WERI-Rb-1 (cell line): ENCODE measurements around the gene RAC2.

Experiments
- DNase-seq: peaks from one replicate; pipeline ENCODE4 v3.0.0-alpha.2; 2020
- H3K27ac ChIP-seq: fragments of 250-450 bp; sonication (Bioruptor Pico); 2 replicates; pipeline ENCODE4 v1.5.1; 2020; ENCODE audit warnings: mild to moderate bottlenecking, moderate library complexity
- H3K27me3 ChIP-seq: fragments of 250-450 bp; sonication (Bioruptor Pico); 2 replicates; pipeline ENCODE4 v1.5.1; 2021; ENCODE audit warnings: mild to moderate bottlenecking, low read depth, moderate library complexity; ENCODE audit not compliant: insufficient read depth, severe bottlenecking
- H3K36me3 ChIP-seq: fragments of 250-450 bp; sonication (Bioruptor Pico); 2 replicates; pipeline ENCODE4 v1.5.1; 2020; ENCODE audit warnings: mild to moderate bottlenecking, moderate library complexity
- H3K4me3 ChIP-seq: 2 replicates; pipeline ENCODE4 v1.5.1; 2011; ENCODE audit warnings: low read depth, mild to moderate bottlenecking, control low read depth, low read length
- H3K9me3 ChIP-seq: fragments of 250-450 bp; sonication (Bioruptor Pico); 2 replicates; pipeline ENCODE4 v1.5.1; 2021; ENCODE audit warnings: mild to moderate bottlenecking, moderate library complexity; ENCODE audit not compliant: severe bottlenecking
- CTCF ChIP-seq: IDR thresholded peaks from 2 replicates; pipeline ENCODE4 v1.5.1; 2011; ENCODE audit warnings: low read depth, mild to moderate bottlenecking, control low read depth, inconsistent platforms, low read length

Gene RAC2

GRCh38 chr22:37284126-37284804, 40.2 kb upstream of the RAC2 start:
- H3K36me3 ChIP-seq, result no peaks in the 10 kb centered on the region
- H3K4me3 ChIP-seq, result no peak overlapping the region
- TF ChIP-seq CTCF, result no peak
- DNase-seq, result no peak
- H3K27me3 ChIP-seq, result no peaks in the 10 kb centered on the region
- no peaks in the 10 kb centered on the region for H3K9me3 ChIP-seq
- H3K27ac ChIP-seq, result no peak overlapping the region

GRCh38 chr22:37283393-37283937, 39.4 kb upstream of the RAC2 start:
- no peaks in the 10 kb centered on the region for H3K36me3 ChIP-seq
- no peak overlapping the region for H3K4me3 ChIP-seq
- TF ChIP-seq CTCF, result no peak
- no peak overlapping the region for H3K27ac ChIP-seq
- H3K27me3 ChIP-seq, result no peaks in the 10 kb centered on the region
- DNase-seq, result no peak
- H3K9me3 ChIP-seq, result no peaks in the 10 kb centered on the region

DNA sequence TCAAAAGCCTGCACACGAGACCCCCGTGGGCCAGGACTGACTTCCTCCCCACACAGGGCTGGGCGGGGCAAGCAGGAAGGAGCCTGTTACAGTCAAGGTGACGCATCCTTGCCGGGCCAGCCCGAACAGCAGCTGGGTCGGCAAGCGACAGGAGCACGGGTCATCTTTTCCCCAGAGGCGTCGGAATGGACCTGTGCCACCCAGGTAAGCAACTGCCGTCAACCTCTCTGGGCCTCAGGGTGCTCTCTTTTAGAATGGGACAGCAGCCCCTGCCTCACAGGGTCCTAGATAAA, 38.3 kb upstream of the RAC2 start, which contains the start of gene CYTH4:
Gene CYTH4, plus strand, starts transcription at position 124 of the 293 bp plus-strand sequence. Its CDS starts 62 bp downstream, at position 186.
- H3K27me3 ChIP-seq, result no peaks in the 10 kb centered on the region
- DNase-seq, result no peak
- H3K4me3 ChIP-seq, result no peak within 1 kb of the TSS
- no peaks in the 10 kb centered on the region for H3K36me3 ChIP-seq
- no peak within 1 kb of the TSS for H3K27ac ChIP-seq
- H3K9me3 ChIP-seq, result no peaks in the 10 kb centered on the region
- TF ChIP-seq CTCF, result no peak

GRCh38 chr22:37281646-37282384, 37.7 kb upstream of the RAC2 start:
- TF ChIP-seq CTCF, result no peak
- no peak for DNase-seq
- no peaks in the 10 kb centered on the region for H3K36me3 ChIP-seq
- H3K27ac ChIP-seq, result no peak overlapping the region
- H3K4me3 ChIP-seq, result no peak overlapping the region
- no peaks in the 10 kb centered on the region for H3K9me3 ChIP-seq
- no peaks in the 10 kb centered on the region for H3K27me3 ChIP-seq

GRCh38 chr22:37281195-37281594, 37.1 kb upstream of the RAC2 start:
- TF ChIP-seq CTCF, result no peak
- Histone ChIP-seq H3K9me3 (no peaks in the 10 kb centered on the region), H3K27me3 (no peaks in the 10 kb centered on the region), H3K4me3 (no peak overlapping the region), H3K36me3 (no peaks in the 10 kb centered on the region), H3K27ac (no peak overlapping the region)
- DNase-seq, result no peak
